Measurements from ENCODE around the gene ZNF423.

The ZNF423 gene

DNA sequence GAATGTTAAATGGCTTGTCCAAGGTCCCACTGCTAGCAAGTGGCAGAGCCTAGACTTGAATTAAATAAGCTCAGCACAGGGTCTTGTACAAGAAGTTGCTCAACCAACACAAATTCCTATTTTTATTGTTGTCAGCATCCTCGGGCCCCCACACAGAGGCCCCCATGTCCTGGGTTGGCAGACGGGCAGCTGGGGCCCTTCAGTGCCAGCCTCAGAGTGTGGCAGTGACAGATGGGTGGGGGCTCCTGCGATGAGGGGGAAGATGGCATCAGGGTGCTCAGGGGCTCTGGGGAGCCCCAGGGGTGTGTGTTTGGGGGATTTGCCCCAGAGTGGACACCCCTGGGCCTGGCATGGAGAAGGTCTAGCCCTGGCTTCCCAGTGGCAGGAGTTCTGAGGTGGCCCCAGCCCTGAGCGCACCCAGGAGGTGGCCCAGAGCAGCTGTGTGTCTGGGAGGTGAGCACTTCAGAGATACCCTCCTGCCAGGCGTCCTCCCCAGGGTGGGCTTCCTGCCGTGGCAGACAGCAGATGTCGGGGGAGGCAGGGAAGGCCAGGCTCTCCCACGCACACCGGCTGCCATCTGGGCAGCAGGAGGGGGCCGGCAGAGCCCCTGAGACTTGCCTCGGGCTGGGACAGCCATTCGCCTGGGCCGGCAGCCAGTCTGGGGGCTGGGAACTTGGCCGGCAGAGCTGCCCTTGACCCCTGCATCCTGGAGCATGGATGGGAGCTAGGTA is 331.5 kb downstream of the ZNF423 start:
- TF ChIP-seq, protein P1, sequence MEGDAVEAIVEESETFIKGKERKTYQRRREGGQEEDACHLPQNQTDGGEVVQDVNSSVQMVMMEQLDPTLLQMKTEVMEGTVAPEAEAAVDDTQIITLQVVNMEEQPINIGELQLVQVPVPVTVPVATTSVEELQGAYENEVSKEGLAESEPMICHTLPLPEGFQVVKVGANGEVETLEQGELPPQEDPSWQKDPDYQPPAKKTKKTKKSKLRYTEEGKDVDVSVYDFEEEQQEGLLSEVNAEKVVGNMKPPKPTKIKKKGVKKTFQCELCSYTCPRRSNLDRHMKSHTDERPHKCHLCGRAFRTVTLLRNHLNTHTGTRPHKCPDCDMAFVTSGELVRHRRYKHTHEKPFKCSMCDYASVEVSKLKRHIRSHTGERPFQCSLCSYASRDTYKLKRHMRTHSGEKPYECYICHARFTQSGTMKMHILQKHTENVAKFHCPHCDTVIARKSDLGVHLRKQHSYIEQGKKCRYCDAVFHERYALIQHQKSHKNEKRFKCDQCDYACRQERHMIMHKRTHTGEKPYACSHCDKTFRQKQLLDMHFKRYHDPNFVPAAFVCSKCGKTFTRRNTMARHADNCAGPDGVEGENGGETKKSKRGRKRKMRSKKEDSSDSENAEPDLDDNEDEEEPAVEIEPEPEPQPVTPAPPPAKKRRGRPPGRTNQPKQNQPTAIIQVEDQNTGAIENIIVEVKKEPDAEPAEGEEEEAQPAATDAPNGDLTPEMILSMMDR (IDR thresholded peaks at IDR 0.05), result no peak
- H3K36me3 ChIP-seq, result peaks cover 0 to 13% (median 7%) of the 10 kb centered on the region in 3 donors
- no peak overlapping the region for H3K4me3 ChIP-seq
- H3K4me1 ChIP-seq, result no peaks in the 10 kb centered on the region
- DNase-seq, result no peak
- H3K27me3 ChIP-seq, result no peaks in the 10 kb centered on the region
- no peaks in the 10 kb centered on the region for H3K9me3 ChIP-seq
- intact Hi-C loops (cut with DNase I; ENCODE audit: low total_unique reads), result no loop called here
- H3K27ac ChIP-seq, result no peak overlapping the region

DNA sequence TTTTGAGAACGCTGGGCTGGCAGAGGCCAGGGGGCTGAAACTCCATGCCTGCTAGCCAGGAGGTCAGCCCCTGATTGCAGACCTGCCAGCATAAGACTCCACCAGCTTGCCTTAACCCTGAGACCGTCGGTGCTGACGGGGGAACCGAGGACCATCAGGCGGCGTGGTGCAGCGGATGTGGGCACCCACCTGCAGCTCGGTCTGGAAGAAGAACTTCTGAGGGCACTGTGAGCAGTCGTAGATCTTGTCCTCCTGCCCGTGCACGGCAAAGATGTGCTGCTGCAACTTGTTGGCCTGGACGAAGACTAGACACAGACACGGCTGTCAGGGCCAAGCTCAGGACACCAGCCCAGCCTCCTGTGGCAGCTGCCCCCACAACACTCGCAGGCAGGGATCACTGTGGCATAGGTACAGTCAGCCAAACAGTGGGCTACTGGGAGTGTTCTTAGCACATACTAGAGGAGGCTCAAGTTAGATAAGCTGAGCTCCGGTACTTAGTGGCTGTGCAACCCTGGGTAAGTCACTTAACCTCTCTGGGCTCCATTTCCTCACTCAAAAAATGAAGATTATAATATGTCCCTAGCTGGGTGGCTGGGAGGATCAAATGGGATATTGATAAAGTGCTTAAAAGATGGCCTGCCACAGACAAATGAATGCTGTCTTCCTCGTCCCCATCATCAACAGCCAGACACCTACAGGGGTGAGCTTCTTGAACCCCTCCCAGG is 332.3 kb downstream of the ZNF423 start:
- Histone ChIP-seq H3K27me3 (no peaks in the 10 kb centered on the region), H3K36me3 (peaks cover 0 to 13% (median 7%) of the 10 kb centered on the region in 3 donors), H3K4me1 (no peaks in the 10 kb centered on the region), H3K9me3 (no peaks in the 10 kb centered on the region), H3K27ac (no peak overlapping the region), H3K4me3 (no peak overlapping the region)
- no peak for DNase-seq
- TF ChIP-seq, protein P1 (IDR thresholded peaks at IDR 0.05), result no peak
- intact Hi-C loops (cut with DNase I; ENCODE audit: low total_unique reads), result no loop called here

DNA sequence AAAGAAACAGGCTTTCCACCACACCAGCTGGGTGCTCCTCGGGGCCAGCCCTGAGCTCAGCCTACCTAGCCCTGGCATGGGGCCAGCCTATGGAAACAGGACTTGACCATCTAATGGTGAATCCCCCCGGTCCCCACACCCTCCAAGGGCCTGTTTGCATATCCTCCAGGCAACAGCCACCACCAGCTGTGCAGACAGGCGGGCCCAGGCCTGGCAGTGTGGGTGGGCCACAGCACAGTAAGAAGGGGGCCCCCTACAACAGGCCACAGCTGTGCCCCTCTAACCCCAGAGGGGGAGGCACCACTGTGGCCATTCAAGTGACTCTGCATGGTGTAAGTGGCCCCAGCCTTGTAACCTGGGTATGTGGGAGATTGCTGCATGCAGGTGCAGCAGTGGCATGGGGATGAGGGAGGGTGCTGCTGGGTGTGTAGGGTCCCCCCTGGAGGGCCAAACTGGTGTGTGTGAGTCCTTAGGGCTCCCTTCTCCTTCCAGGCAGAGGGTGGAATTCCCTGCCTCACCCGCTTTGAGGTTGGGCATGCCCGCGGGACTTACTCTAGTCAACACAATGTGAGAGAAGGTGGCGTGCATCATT is 334.1 kb downstream of the ZNF423 start:
- Histone ChIP-seq H3K36me3 (peaks cover 0 to 13% (median 7%) of the 10 kb centered on the region in 3 donors), H3K4me1 (no peaks in the 10 kb centered on the region), H3K27ac (no peak overlapping the region), H3K27me3 (no peaks in the 10 kb centered on the region), H3K9me3 (no peaks in the 10 kb centered on the region), H3K4me3 (no peak overlapping the region)
- intact Hi-C loops (cut with DNase I; ENCODE audit: low total_unique reads), result no loop called here
- no peak for DNase-seq
- TF ChIP-seq, protein P1 (IDR thresholded peaks at IDR 0.05), result no peak

DNA sequence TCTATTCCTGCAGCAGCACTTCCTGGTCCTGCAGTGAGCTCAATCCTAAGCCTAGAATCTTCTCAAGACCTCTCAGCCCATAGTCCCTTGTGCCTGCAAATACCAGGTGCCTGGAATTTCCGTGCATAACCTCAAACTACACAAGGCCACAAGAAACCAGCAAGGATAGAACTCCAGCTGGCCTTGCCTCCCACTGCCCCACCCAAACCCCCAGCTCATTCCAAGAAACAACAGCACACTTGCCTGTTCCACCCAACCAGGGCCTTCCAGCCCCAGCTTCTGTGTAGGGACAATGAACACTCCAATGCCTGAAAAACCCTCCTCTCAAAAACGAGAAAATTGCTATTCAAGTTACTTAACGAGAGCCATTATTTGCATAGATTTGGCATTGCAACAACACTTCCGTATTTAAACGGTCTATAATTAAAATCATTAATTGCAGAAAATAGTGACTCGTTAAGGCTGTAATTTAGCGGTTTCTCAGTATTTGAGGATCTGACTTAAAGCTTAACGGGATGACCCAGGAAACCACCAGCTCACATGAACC is 335.3 kb downstream of the ZNF423 start:
- TF ChIP-seq, protein P1 (IDR thresholded peaks at IDR 0.05), result no peak

DNA sequence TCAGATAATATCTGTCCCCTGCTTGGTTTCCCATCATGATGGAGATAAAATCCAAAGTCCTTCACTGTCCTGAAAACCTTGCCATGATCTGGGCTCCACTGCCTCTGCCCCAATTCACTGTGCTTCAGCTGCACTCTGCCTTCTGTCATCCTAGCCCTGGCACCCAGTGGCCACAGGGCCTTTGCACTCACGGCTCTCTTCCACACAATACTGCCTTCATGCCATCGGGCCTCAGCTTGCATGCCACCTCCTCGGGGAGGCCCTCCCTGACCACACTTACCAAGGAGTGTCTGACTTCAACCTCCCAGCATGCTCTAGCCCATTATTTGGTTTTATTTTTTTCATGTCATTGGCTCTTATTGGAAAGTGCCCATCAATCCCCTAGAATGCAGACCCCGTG is 336.2 kb downstream of the ZNF423 start:
- DNase-seq, result no peak
- H3K9me3 ChIP-seq, result no peaks in the 10 kb centered on the region
- H3K36me3 ChIP-seq, result peaks cover 0 to 13% (median 7%) of the 10 kb centered on the region in 3 donors
- intact Hi-C loops (cut with DNase I; ENCODE audit: low total_unique reads), result no loop called here
- no peaks in the 10 kb centered on the region for H3K4me1 ChIP-seq
- no peaks in the 10 kb centered on the region for H3K27me3 ChIP-seq
- TF ChIP-seq, protein P1 (IDR thresholded peaks at IDR 0.05), result no peak
- no peak overlapping the region for H3K27ac ChIP-seq
- H3K4me3 ChIP-seq, result no peak overlapping the region

More for the DNA sequence above, 335.3 kb downstream of the ZNF423 start:
- Histone ChIP-seq H3K4me1 (no peaks in the 10 kb centered on the region), H3K9me3 (no peaks in the 10 kb centered on the region), H3K4me3 (no peak overlapping the region), H3K36me3 (peaks cover 0 to 13% (median 7%) of the 10 kb centered on the region in 3 donors), H3K27ac (no peak overlapping the region), H3K27me3 (no peaks in the 10 kb centered on the region)
- intact Hi-C loops (cut with DNase I; ENCODE audit: low total_unique reads), result no loop called here
- DNase-seq, result no peak

Measured in tibial artery (tissue), 4 donors.